Gastroesophageal sphincter (tissue), 4 donors: ENCODE measurements around the gene FERMT3. TPM values are rescaled to one million over a fixed set of nuclear protein-coding genes. Genes with fewer than 3 reads are reported as not detected.

ENCODE experiments used
- ATAC-seq: fragments of 150-250 bp; one replicate; pipeline ENCODE4 v1.9.1; 2016; ENCODE audit warnings: mild to moderate bottlenecking, moderate library complexity
- H3K27ac ChIP-seq, 4 donors: fragments of 200-600 bp; sonication (generic) in 3 of 4; 1 replicate in 3 of 4; 2 replicates in 1 of 4; pipeline ENCODE4 v1.5.1; 2016 to 2019
- H3K27me3 ChIP-seq: fragments of 200-600 bp; sonication (generic); one replicate; pipeline ENCODE4 v1.5.1; 2019
- H3K36me3 ChIP-seq, 2 donors: fragments of 200-600 bp; sonication (generic); one replicate each; pipeline ENCODE4 v1.5.1; 2019; ENCODE audit warnings: control low read depth in 1 of 2
- H3K4me1 ChIP-seq, 3 donors: fragments of 200-600 bp; sonication (generic); 1 replicate in 2 of 3; 2 replicates in 1 of 3; pipeline ENCODE4 v1.5.1; 2016 to 2019; ENCODE audit warnings: control low read depth in 2 of 3
- H3K4me3 ChIP-seq, 2 donors: fragments of 200-600 bp; sonication (generic); one replicate each; pipeline ENCODE4 v1.5.1; 2019; ENCODE audit warnings: mild to moderate bottlenecking in 1 of 2, moderate library complexity in 1 of 2
- H3K9me3 ChIP-seq, 3 donors: fragments of 200-600 bp; sonication (generic); one replicate each; pipeline ENCODE4 v1.5.1; 2017 to 2019; ENCODE audit warnings: control low read depth in 2 of 3
- EP300 ChIP-seq: sonication (generic); formaldehyde crosslinking; IDR thresholded peaks from one replicate; pipeline ENCODE4 v1.6.1; 2017; ENCODE audit warnings: antibody characterized with exemption, mild to moderate bottlenecking
- POLR2A ChIP-seq, 2 donors: fragments of 450-650 bp; IDR thresholded peaks; one replicate each; pipeline ENCODE4 v1.6.1; 2017; ENCODE audit warnings: antibody characterized with exemption in 2 of 2, mild to moderate bottlenecking in 2 of 2, moderate library complexity in 1 of 2
- POLR2AphosphoS5 ChIP-seq: sonication (generic); formaldehyde crosslinking; IDR thresholded peaks from one replicate; pipeline ENCODE4 v1.6.1; 2017; ENCODE audit warnings: antibody characterized with exemption
- WGBS, 2 donors: methylation state at CpG; one replicate each; pipeline ENCODE4 v1.1.5; 2018; ENCODE audit warnings: low coverage in 1 of 2; 5-methylcytosine and 5-hydroxymethylcytosine counted together
- total RNA-seq, 4 donors: library from RNA; depleted of rRNA; stranded (reverse); fragments of >200 nt; gene quantifications; one replicate each; pipeline ENCODE4 v1.1.0, GENCODE V29; 2016
- TF ChIP-seq, protein P1 (sequence below), 4 experiments: fragments of 200-600 bp in 2 of 4; fragments of 450-650 bp in 2 of 4; sonication (generic) in 1 of 4; IDR thresholded peaks; one replicate each; pipeline ENCODE4 v1.5.1; 2017 to 2019; ENCODE audit warnings: antibody characterized with exemption in 4 of 4, mild to moderate bottlenecking in 2 of 4, moderate library complexity in 2 of 4

FERMT3 gene
- total RNA-seq, 4 donors from 2014 or later, result 14.5 to 28.5 (median 17.0) TPM

DNA sequence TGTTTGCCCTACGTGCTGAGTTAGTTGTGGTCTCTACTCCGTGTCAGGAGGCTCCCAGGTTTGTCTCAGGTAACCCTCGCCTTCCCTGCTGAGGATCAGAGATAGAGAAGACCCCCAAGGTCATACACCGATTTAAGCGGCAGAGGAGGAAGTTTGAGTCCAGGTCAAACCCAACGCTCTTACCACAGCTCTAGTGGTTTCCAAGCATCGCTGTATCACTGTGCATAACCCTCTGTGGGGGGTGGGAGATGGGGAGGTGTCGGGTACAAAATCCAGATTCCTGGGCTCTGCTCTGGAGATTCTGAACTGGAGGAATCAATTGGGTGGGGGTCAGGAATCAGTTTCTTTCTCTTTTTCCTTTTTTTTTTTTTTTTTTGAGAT is 24.5 kb downstream of the FERMT3 start:
- Histone ChIP-seq H3K9me3 (no peaks in the 10 kb centered on the region), H3K27me3 (no peaks in the 10 kb centered on the region), H3K36me3 (peaks cover 0 to 3% of the 10 kb centered on the region in 2 donors), H3K27ac (peak overlapping the region; percentile 67 to 97 (median 96)), H3K4me3 (peak overlapping the region; percentile 39 to 83), H3K4me1 (peaks cover 3 to 87% (median 40%) of the 10 kb centered on the region in 3 donors)
- ATAC-seq, result no peak
- no peak for TF ChIP-seq POLR2A (IDR thresholded peaks at IDR 0.05)
- TF ChIP-seq EP300, result no peak
- TF ChIP-seq POLR2AphosphoS5, result no peak
- TF ChIP-seq, protein P1, sequence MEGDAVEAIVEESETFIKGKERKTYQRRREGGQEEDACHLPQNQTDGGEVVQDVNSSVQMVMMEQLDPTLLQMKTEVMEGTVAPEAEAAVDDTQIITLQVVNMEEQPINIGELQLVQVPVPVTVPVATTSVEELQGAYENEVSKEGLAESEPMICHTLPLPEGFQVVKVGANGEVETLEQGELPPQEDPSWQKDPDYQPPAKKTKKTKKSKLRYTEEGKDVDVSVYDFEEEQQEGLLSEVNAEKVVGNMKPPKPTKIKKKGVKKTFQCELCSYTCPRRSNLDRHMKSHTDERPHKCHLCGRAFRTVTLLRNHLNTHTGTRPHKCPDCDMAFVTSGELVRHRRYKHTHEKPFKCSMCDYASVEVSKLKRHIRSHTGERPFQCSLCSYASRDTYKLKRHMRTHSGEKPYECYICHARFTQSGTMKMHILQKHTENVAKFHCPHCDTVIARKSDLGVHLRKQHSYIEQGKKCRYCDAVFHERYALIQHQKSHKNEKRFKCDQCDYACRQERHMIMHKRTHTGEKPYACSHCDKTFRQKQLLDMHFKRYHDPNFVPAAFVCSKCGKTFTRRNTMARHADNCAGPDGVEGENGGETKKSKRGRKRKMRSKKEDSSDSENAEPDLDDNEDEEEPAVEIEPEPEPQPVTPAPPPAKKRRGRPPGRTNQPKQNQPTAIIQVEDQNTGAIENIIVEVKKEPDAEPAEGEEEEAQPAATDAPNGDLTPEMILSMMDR (IDR thresholded peaks at IDR 0.05), result no peak
- 6 to 14% methylated on average over 2 to 5 of the region's 8 CpGs for WGBS, 2 donors

DNA sequence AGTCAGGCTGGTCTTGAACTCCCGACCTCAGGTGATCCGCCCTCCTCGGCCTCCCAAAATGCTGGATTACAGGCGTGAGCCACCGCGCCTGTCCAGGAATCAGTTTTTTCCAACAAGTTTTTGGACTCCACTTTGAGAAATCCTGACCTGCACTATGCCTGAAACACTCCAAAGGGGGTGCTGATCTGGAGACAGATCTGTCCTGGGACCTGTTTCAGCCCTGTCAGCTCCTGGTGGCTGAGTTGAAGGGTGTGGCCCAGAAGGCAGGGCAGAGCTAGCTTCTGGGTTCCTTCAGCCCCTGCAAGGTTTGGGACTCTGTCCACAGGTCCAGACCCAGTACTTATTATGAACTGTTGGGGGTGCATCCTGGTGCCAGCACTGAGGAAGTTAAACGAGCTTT is 25.0 kb downstream of the FERMT3 start:
- H3K27me3 ChIP-seq, result no peaks in the 10 kb centered on the region
- H3K4me3 ChIP-seq, result no peak overlapping the region
- H3K9me3 ChIP-seq, result no peaks in the 10 kb centered on the region
- H3K4me1 ChIP-seq, result peaks cover 3 to 89% (median 40%) of the 10 kb centered on the region in 3 donors
- TF ChIP-seq POLR2A (IDR thresholded peaks at IDR 0.05) (no peak), POLR2AphosphoS5 (no peak), EP300 (no peak)
- TF ChIP-seq, protein P1 (IDR thresholded peaks at IDR 0.05), result no peak
- no peak for ATAC-seq
- no CpG with 5 or more reads among the region's 7 CpGs for WGBS, 2 donors
- H3K27ac ChIP-seq, result peak overlapping the region in 3 of 4 donors; percentile 37 to 96 (median 95)
- H3K36me3 ChIP-seq, result peaks cover 0 to 9% of the 10 kb centered on the region in 2 donors

DNA sequence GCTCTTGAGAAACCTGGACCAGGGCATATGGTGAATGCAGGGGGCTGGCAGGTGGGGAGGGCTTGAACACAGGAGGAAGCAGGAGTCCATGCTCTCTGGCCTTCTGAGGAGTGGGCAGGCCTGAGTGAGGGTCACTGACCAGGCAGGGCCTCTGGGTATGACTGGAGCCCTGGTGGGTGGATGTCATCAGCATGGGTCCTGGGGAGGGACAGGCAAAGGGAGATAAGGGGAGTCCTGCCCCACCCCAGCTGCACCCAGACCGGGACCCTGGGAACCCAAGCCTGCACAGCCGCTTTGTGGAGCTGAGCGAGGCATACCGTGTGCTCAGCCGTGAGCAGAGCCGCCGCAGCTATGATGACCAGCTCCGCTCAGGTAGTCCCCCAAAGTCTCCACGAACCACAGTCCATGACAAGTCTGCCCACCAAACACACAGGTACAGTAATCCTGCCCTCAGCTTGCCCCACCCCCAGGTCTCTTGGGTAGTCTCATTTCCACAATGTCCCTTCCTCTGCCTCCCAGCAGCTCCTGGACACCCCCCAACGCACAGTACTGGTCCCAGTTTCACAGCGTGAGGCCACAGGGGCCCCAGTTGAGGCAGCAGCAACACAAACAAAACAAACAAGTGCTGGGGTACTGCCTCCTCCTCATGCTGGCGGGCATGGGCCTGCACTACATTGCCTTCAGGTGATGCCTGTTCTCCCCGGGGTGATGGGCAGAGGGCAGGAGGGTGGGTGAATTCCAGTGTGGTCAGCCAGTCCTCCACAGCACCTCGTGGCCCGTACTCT is 25.9 kb downstream of the FERMT3 start:
- ATAC-seq, result no peak
- H3K27ac ChIP-seq, result peak overlapping the region in 3 of 4 donors; percentile 37 to 96 (median 95)
- H3K36me3 ChIP-seq, result peaks cover 0 to 17% of the 10 kb centered on the region in 2 donors
- H3K27me3 ChIP-seq, result no peaks in the 10 kb centered on the region
- no peak overlapping the region for H3K4me3 ChIP-seq
- H3K4me1 ChIP-seq, result peaks cover 3 to 84% (median 33%) of the 10 kb centered on the region in 3 donors
- H3K9me3 ChIP-seq, result no peaks in the 10 kb centered on the region
- TF ChIP-seq POLR2AphosphoS5 (no peak), EP300 (no peak), POLR2A (IDR thresholded peaks at IDR 0.05) (no peak)
- TF ChIP-seq, protein P1 (IDR thresholded peaks at IDR 0.05), result no peak
- 88% methylated on average over 4 of the region's 15 CpGs; no CpG with 5 or more reads in 1 of the 2 donors for WGBS, 2 donors

DNA sequence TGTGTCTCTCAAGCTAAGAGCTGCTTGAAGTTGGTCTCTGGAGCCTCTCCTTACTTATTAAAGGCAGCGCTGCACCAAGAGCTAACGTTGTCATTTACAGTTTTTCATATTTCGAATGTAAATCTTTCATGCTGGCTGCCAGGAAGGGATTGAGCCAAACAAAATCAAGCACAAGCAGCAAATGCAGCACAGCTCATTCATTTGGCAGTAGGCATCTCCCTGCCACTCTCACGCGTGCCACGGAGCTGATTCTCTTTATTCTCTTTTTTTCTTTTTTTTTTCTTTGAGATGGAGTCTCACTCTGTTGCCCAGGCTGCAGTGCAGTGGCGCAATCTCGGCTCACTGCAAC is 26.4 kb downstream of the FERMT3 start:
- Histone ChIP-seq H3K36me3 (peaks cover 0 to 23% of the 10 kb centered on the region in 2 donors), H3K9me3 (no peaks in the 10 kb centered on the region), H3K4me3 (no peak overlapping the region), H3K4me1 (peaks cover 3 to 80% (median 27%) of the 10 kb centered on the region in 3 donors), H3K27me3 (no peaks in the 10 kb centered on the region), H3K27ac (peak overlapping the region in 3 of 4 donors; percentile 95 to 96 (median 96))
- TF ChIP-seq EP300 (no peak), POLR2A (IDR thresholded peaks at IDR 0.05) (no peak), POLR2AphosphoS5 (no peak)
- TF ChIP-seq, protein P1 (IDR thresholded peaks at IDR 0.05), result no peak
- WGBS, 2 donors, result 77 to 79% methylated on average over 7 to 8 of the region's 8 CpGs
- ATAC-seq, result no peak
